ENCODE measurements around the gene ARSB. TPM values are rescaled to one million over a fixed set of nuclear protein-coding genes. Genes with fewer than 3 reads are reported as not detected.

ARSB gene
- total and polyA plus RNA-seq, 12 donors = 1.9 to 24.5 (median 14.5) TPM

GRCh38 chr5:78747055-78747454 lies 238.1 kb downstream of the ARSB start:
- H3K9me3 ChIP-seq (replicated peaks in 1 of 3) = no peaks in the 10 kb centered on the region
- no peaks in the 10 kb centered on the region for H3K4me1 ChIP-seq (replicated peaks in 1 of 2)
- DNase-seq = no peak
- TF ChIP-seq CTCF (IDR thresholded peaks at IDR 0.05) (no peak), POLR2A (IDR thresholded peaks at IDR 0.05) (no peak)
- 64 to 73% (median 67%) methylated on average over 10 of the region's 10 CpGs for WGBS, 4 donors
- no peaks in the 10 kb centered on the region for H3K36me3 ChIP-seq (replicated peaks in 1 of 2)
- intact Hi-C loops (cut with DNase I) = no loop called here
- H3K27me3 ChIP-seq = no peaks in the 10 kb centered on the region
- H3K27ac ChIP-seq = no peak overlapping the region
- no peak overlapping the region for H3K4me3 ChIP-seq

DNA sequence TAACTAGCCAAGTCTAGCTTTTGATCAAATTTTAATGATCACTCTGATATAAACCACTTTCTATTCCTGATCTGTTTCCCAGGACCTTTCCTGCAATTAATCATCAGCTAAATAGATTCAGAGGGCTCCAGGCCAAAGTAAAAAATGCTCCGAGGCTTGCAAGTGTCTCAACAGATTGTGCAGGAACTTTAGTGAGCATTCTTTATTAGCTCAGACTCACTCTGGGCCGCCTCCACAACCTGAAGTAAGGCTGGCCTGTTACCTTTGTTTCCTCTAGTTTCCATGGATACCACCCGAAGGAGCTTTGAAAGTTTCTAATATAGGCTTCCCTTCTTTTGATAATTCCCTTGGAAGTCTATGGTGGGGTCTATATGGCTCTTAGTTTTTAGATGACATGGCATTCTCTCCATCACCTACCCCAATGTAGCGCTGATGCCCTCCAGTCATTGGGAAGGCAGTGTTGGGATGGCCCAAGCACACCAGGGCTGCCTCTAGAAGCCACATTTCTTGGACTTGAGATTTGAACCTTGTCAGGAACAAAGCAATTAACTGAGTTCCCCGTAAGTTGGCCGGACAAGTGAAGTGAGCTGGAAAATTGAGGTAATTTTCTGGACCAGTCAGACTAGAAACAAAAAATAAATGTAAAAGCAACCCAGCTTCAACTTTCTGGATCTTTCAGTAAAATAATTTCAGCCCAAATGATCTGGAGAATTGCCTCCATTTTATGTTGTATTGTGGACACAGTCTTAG lies 238.9 kb downstream of the ARSB start:
- TF ChIP-seq CTCF (IDR thresholded peaks at IDR 0.05) = no peak
- Histone ChIP-seq H3K27me3 (no peaks in the 10 kb centered on the region), H3K27ac (no peak overlapping the region), H3K36me3 (replicated peaks in 1 of 2) (no peaks in the 10 kb centered on the region), H3K9me3 (replicated peaks in 1 of 3) (no peaks in the 10 kb centered on the region), H3K4me3 (no peak overlapping the region), H3K4me1 (replicated peaks in 1 of 2) (no peaks in the 10 kb centered on the region)
- DNase-seq = no peak
- WGBS, 4 donors = 75 to 84% (median 80%) methylated on average over 6 of the region's 6 CpGs
- intact Hi-C loops (cut with DNase I) = no loop called here

DNA sequence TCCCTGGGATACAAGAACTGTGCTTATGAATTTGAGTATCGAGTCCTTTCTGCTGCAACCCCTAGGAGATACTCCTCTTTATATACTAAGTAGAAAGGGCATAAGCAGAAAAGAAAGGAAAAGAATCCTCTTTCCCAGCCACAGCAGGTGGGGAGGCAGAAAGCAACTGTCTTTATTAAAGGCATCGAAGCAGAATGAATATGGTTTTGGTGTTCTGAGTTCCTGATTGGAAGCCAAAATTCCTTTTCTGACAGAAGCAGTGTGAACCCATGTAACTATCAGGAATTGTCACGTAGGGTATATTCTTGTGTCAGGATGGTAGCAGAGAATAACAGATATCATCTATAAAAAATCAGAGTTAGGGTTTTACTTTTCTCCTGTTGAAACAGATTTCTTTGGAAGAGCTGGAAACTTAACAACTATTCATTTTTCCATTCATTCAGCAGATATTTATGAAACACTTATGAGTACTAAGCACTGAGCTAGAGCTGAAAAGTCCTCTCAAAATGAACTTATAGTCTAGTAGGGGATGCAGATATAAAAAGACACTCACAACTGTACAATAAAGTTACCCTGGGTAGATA lies 240.1 kb downstream of the ARSB start:
- no peaks in the 10 kb centered on the region for H3K36me3 ChIP-seq (replicated peaks in 1 of 2)
- H3K9me3 ChIP-seq (replicated peaks in 1 of 3) = no peaks in the 10 kb centered on the region
- no peak for DNase-seq
- no peaks in the 10 kb centered on the region for H3K4me1 ChIP-seq (replicated peaks in 1 of 2)
- intact Hi-C loops (cut with DNase I) = no loop called here
- no peak overlapping the region for H3K4me3 ChIP-seq
- no peak overlapping the region for H3K27ac ChIP-seq
- no peaks in the 10 kb centered on the region for H3K27me3 ChIP-seq
- TF ChIP-seq CTCF (IDR thresholded peaks at IDR 0.05) = no peak
- TF ChIP-seq POLR2A (IDR thresholded peaks at IDR 0.05) = no peak
- 72 to 79% (median 73%) methylated on average over 3 of the region's 3 CpGs for WGBS, 4 donors

DNA sequence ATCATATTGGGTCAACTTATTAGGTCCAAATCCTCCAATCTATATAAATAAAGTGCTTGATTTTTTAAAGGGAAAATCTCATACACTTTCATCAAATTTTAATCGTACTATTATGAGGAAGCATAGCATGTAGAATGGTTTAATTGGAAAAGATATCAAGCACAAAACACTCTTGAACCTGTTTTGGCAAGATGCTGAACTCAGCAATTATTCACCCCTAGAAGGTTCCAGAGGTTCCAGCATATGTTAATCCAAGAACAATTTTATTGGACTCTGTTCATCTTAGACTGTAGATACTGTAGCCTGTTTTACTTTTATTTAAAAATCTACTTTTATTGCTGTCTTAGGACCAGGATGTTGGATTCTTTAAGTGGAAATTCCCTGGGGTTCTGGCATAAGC lies 244.1 kb downstream of the ARSB start:
- no peaks in the 10 kb centered on the region for H3K9me3 ChIP-seq (replicated peaks in 1 of 3)
- intact Hi-C loops (cut with DNase I) = no loop called here
- H3K36me3 ChIP-seq (replicated peaks in 1 of 2) = no peaks in the 10 kb centered on the region
- TF ChIP-seq CTCF (IDR thresholded peaks at IDR 0.05) (no peak), POLR2A (IDR thresholded peaks at IDR 0.05) (no peak)
- no peaks in the 10 kb centered on the region for H3K4me1 ChIP-seq (replicated peaks in 1 of 2)
- no peak overlapping the region for H3K27ac ChIP-seq
- DNase-seq = no peak
- WGBS, 4 donors = 70 to 89% (median 75%) methylated on average over 1 of the region's 1 CpG
- no peak overlapping the region for H3K4me3 ChIP-seq
- no peaks in the 10 kb centered on the region for H3K27me3 ChIP-seq
